ENCODE data around the gene IFT122.

IFT122 gene

DNA sequence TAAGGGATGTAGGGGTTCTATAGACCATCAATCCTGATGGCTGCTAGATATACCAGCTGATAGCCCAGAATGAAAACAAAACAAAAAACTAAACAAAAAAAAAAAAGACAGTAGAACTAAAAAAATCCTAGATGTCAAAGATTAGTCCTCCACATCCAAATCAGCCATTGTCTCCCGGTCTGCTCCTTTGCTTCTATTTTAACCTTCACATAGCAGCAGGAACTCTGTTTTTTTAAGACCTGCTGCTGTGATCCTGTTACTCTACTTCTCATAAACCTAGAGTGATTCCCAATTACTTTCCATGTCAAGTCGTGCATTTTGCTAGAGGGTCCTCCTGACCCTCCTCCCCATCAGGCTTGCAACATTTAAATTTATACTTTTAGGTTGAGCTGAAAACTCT lies 2.5 kb downstream of the IFT122 start:
- no peak for DNase-seq

DNA sequence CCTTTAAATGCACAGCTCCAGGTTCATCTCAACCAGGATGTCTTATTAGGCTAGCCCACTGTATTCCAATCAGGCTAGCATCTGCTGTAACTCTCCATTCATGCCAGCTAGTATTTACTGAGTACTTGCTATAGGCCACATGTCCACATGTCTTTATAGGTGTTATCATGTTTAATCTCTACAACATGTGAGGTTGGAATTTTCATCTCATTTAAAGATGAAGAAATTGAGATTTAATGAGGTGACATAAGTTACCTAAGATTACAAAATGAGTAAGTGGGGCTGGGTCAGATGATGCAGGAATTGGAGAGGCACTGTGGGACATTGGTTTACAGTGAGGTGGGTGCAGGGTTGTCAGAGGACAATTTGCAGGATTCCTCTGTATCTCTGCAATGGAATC lies 2.9 kb downstream of the IFT122 start:
- no peak for DNase-seq

DNA sequence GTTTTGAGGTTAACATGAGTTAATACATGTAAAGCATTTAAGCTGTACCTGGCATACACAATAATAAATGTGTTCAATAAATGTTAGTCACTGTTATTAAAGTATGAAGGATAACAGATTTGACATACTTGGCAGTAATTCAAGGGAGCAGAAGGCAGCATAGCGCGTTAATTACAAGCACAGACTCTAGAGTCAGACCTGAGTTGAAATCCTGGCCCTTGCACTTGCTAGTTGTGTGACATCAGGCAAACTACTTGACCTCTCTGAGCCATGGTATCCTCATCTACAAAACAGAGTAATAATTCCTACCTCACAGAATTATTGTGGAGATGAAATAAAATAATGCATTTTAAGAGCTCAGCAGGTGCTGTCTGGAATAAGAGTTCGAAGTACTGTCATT lies 5.4 kb downstream of the IFT122 start:
- no peak for DNase-seq

DNA sequence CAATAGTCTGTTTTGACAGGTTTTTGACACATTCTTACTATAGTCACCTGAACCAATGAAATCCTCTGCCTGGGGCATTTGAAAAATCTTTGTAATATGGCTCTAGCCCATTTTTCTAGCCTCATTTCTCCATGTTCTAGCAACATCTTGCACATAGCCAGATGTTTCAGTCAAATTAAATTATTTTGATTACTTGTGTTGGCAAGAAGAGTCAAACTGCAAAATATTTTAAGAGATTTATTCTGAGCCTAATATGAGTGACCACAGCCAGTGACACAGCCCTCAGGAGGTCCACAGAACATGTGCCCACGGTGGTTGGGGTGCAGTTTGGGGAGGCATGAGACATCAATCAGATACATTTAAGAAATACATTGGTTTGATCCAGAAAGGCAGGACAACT lies 6.9 kb downstream of the IFT122 start:
- DNase-seq, result no peak

DNA sequence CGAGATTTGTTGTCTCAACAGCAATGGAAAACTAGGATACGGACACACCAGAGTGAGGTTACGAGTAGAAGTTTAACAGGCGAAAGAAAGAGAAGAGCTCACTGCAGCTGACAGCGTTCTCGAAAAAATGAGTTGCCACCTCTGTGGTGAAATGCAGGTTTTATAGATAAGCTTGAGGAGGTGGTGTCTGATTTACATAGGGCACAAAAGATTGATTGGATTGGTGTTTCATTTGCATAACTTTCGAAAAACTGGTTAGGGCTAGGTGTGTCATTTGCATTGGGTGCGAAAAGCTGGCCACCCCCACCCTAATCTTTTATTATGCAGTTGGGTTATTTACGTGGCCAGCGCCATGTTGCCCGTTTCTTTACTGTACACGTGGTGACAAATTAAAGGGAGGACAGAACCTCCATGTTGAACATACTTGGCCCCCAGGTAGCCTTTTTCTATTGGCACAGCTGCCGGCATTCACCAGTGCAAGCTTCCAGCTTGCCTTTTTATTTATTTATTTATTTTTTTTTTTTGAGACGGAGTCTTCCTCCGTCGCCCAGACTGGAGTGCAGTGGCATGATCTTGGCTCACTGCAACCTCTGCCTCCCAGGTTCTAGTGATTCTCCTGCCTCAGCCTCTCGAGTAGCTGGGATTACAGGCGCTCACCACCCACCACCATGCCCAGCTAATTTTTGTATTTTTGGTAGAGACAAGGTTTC lies 8.3 kb downstream of the IFT122 start:
- no peak for DNase-seq

DNA sequence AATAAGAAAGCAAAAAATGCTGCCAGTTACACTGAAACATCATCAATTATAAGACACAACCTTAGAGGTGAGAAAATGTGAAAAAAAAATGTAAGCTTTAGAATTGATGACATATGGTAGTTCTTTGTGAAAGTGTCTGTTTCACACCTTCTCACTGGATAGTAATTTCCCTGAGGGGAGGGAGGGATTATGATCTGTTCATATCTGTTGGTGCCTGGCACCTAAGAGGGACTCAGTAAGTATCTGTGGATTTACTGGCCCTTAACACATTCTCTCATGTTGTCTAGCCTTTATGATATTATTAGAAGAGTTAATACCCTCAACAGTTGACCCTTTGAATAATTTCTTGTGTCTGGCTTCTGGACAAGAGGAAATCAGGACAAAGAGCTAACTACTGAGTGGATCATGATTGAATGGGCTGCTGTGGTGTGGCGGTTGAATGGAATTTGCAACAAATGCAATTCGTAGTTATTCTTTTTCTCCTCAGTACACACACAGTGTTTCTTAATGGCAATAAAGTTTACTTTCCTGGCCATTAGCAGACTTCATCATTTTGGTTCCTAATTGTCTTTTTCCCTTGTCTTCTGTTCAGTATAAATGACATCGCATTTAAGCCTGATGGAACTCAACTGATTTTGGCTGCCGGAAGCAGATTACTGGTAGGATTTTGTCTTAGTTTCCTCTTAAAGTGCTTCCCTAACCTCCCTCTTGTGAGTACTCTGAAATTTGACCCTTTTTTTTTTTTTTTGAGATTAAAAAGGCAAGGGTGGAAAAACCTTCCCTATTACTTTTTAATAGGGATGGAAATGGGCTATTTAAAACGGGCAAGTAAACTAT lies 9.5 kb downstream of the IFT122 start:
- DNase-seq, result no peak

DNA sequence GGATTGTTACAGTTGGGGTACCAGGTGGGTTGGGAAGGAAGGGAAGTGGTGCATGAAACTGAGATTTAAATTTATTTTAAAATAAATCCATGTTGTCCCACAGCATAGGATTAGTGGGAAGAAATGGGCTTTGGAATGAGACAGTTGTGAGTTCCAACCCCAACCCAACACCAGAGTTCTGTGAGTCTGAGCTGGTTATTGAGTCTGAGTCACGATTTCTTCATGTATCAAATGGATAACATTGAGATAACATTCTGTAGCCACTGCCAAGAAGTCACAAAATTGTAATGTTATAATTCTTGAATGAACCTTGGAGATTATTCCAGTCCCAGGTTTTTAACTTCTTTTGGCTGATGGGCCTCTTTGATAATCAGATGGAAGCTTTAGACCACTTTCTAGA lies 13.7 kb downstream of the IFT122 start:
- no peak for DNase-seq

DNA sequence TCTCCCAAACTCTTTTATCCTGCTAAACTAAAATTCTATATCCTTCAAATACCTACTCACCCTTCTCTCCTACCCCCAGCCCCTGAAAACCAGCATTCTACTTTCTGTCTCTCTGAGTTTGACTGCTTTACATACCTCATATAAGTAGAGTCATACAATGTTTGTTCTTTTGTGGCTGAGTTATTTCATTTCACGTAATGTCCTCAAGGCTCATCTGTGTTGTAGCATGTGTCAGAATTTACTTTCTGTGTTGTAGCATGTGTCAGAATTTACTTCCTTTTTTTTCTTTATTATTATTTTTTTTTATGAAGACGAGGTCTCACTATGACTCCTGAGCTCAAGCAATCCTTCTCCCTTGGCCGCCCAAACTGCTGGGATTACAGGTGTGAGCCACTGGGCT lies 20.1 kb downstream of the IFT122 start:
- DNase-seq, result no peak

DNA sequence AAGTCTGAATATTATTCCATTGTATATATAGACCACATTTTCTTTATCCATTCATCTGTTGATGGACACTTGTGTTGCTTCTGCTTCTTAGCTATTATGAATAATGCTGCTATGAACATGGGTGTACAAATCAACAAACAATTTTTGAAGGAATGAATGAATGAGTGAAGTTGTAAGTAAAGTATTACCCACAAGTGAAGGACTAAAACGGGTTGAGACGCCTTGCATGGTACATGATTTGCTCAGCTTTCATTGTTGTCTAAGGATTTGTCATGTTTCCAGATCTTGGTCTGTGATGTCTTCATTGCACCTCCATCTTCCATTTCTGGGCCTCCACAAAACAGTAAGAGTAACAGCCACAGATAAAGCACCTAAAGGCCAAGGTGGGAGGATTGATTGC lies 20.5 kb downstream of the IFT122 start:
- no peak for DNase-seq

DNA sequence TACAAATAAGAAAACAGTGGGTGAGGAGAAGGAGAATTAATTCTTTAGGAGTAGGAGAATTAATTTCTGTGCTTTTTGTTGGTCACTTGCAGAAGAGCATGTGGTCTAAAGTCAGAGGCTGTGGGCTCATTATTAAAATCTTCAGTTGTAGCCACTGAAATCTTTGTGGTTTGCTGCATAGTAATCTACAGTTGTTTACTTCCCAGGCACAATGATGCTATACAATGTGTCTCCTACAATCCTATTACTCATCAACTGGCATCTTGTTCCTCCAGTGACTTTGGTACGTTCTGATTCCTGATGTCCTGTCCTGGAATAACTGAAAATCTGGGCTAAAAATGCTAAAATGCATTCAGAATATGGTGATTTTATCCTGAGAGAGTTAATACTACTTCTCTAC lies 21.0 kb downstream of the IFT122 start:
- DNase-seq, result no peak

DNA sequence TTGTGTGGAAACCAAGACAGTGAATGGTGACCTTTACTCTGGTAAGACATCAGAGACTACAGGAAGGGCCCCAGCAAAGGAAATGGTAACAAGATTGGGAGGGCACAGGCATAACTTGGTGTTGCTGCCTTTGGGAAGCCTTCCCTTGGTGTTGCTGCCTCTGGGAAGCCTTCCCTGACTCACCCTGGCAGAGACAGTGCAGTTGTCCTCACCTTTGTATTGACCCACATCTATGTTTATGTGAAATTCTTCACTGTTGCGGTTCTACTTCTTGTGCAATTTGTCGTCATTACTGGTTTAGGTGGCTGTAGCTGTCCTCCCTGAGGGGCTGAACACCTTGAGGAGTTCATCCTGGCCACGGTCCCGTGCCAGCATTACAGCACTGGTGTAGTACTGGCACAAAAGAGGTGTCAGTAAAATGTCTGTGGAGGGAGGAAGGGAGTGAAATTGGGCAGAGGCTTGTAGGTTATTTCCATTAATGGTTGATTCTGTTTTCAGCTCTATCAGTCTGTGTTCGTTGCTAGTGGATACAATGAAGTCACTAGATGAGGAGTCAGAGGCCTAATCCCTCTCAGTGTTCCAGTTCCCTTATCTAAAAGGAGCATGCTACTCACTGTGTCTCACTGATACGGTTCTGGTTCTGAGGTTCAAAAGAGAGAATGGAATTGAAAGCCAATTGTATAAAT lies 21.6 kb downstream of the IFT122 start:
- DNase-seq, result no peak

DNA sequence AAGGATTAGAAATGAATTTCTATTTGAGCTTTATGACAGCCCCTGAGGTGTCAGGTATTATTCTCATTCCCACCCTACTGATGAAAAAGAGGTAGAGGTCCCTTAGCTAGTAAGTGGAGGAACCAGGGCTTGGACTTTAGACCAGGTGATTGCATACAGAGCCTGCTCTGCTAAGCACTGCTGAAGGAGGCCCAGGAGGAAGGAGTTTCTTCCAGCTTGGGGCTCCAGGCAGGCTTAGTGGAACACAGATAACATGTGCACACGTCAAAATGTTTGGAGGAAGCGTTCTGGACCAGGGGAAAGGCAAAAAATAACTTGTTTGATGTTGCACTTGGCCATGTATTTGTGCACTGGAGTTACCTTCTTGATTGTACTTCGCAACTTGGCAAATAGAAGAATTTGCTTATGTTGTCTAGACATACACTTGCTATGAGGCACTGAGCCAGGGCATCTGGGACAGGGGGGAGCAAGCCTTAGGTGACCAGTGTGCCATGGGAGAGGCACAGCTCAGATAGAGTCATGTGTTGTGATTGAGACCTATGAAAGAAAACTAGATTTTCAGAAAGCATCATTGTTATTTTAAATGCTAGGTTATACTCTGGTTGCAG lies 22.4 kb downstream of the IFT122 start:
- DNase-seq, result no peak

DNA sequence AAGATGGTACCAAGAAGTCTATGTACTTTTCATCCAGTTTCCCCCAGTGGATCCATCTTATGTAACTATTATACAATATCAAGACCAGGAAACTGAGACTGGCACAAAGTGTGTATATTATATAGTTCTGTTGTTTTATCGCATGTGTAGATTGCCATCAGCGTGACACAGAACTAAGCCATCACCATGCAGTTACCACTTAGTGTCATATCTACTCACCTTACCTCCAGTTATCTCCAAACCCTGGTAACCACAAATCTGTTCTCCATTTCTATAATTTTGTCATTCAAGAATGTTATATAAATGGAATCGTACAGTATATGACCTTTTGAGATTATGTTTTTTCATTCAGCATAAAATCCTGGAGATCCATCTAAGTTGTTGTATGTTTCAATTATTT lies 23.1 kb downstream of the IFT122 start:
- DNase-seq, result no peak

DNA sequence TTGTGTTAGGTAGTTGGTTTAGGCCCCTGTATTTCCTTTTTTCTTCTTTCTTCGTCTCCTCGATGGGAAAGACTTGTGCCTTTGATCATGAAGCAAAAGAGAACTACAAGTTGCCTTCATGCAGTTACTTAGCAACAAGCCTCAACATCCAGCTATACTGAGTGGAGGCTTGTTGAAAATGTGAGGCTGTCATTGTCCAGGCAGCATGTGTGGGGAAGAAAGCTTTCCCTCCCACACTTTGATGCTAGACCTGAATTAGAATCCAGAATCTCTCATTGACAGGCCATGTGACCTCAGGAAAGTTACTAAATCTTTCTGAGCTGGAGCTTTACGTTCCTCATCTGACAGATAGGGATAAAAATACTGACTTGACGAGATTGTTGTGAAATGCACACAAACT lies 23.7 kb downstream of the IFT122 start:
- DNase-seq, result no peak

DNA sequence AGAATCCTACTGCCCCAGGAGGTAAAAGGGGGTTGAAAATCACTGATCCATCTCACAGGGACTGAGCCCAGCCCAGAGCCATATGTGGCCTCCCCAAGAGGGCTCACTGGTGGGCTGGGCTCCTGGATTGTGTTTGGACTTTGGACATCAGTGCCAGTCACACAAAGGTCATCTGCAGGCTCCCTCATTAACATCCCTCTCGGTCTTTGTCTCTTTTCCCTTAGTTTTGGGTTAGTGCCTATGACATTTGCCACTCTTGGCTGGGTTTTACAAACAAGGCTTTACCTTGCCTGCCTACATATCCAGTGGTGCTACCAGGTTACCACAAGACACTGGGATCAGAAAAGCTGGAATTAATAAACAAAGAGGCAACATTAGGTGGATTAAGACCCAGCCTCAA lies 27.9 kb downstream of the IFT122 start:
- no peak for DNase-seq

DNA sequence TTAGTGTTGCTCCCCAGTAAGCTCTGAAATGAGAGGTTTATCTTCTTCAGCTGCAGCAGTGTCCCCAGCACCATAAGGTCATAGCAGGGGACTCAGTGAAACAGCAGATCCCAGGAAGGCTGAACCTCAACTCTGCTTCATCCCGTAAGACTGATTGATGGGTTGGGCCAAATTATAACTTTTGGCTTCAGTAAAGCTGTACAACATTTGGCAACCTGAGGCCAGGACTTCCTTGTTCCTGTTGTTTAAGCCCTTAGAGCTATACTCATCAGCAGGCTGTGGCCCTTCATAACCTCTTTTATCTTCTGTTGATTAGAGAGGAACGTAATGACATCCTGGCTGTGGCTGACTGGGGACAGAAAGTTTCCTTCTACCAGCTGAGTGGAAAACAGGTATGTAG lies 29.0 kb downstream of the IFT122 start:
- DNase-seq, result no peak

DNA sequence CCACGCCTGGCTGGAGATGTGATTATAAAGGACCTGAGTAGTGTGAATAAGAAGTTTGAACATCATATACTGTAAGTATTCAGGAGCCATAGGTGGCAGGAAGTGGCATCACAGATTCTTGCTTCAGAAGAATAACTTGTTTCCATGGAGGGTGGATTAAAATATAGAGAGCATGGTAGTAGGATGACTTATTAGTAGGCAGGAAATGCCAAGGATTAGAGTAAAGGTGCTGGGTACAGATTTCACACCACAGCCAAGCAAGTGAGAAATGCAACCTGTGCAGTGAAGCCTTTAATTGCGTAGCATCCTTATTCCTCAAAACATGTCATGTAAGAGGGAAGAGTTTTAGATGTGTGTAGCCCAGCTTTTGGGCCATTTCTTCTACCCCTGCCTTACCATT lies 30.8 kb downstream of the IFT122 start:
- no peak for DNase-seq

DNA sequence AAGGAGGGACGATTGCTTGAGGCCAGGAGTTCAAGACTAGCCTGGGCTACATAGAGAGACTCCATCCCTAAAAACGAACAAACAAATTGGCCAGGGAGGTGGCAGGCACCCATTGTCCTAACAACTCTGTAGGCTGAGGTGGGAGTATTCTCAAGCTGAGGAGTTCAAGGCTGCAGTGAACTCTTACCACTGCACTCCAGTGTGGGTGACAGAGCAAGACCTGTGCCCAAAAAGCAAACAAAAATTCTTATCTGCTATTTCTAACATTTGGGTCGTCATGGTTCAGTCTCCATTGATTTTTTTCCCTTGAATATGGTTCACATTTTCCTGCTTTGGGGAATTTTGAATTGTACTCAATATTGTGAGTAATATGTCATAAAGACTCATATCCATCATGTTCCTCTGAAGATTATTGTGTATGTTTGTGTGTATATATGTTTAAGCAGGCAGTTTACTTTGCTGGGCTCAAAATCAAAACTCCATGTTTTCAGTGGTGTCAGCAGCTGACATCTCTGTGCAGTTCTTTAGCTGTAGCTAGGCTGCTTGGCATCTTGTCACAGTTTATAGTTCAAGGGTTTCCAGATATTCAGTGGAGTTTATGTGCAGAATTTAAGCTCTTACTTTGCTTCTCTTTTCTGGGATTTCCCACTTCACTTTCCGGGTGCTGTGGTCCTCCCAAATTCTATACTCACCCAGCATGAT lies 33.2 kb downstream of the IFT122 start:
- DNase-seq, result no peak

DNA sequence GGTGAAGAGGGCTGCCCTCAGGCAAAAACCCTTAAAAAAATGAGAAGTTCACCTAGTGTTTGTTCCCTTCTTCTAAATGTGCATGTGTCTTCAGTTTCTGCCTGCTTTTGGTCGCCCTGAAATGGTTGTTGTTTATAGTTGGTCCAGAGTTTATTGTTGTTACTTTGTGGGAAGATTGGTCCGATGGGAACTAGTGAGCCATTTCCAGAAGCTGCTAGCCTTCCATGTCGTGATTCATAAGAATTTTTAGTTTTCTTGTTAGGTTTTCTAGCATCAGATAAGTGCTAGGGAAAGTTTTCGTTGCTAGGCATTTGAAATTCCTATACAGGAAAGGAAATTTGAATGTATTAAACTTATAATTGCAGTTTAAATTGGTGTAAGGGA lies 33.7 kb downstream of the IFT122 start:
- no peak for DNase-seq

DNA sequence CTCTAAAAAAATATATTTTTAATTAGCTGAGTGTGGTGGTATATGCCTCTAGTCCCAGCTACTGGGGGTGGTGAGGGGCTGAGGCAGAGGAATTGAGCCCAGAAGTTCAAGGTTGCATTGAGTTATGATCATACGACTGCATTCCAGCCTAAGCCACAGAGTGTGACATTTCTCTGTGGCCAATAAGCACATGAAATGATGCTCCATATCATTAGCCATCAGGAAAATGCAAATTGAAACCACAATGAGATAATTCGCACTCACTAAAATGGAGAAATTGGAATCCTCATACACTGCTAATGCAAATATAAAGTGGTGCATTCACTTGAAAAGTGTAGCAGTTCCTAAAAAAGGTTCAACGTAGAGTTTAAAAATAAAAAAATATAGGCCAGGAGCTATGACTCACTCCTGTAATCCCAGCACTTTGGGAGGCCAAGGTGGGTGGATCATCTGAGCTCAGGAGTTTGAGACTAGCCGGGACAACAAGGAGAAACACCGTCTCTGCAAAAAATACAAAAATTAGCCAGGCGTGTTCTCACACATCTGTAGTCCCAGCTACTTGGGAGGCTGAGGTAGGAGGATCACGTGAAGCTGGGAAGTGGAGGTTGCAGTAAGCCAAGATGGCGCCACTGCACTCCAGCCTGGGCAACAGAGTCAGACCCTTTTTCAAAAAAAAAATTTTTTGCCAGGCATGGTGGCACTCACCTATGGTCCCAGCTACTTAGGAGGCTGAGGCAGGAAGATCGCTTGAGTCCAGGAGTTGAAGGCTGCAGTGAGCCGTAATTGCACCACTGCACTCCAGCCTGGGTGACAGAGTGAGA lies 35.2 kb downstream of the IFT122 start:
- DNase-seq, result no peak

DNA sequence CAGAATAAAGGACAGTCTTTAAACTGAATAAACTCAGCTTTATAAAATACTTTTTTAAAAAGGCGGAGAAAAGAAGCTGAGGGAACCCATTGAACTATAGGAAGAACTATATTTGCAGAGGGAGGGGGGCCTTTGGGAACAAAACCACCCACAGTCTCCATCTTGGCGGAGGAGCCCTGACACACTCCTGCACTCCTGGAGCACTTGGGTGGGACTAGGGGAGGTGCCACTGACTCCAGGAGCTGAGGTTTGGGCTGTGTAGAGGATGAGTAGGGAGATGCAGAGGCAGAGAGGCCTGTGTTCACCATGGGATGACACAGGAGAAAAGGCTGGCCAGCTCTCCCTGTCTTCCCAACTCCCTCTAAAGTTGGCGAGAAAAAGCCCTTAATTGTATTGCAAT lies 35.8 kb downstream of the IFT122 start:
- DNase-seq, result no peak

DNA sequence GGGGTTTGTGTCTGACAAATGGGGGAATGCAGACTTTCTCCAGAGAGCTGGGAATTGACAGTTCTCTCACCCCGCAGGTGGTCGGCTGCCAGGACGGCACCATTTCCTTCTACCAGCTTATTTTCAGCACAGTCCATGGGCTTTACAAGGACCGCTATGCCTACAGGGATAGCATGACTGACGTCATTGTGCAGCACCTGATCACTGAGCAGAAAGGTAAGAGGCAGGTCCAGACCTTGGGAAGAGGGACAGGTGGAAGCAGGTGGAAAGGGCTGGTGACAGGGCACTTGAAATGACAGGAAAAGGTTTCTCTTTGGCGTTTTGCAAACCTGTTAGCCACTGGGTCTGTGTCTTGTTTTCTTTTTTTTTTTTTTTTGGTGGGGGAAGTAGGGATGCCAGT lies 36.6 kb downstream of the IFT122 start:
- DNase-seq, result no peak

Data from activated CD4-positive, alpha-beta T cell treated with anti-CD3 and anti-CD28 coated beads, Interleukin-2, amount 50 U/mL, for 4 hours (primary cell).